ENCODE measurements around the gene DCUN1D2.

- no peak for TF ChIP-seq POLR2A (IDR thresholded peaks at IDR 0.05)
- TF ChIP-seq CTCF (IDR thresholded peaks at IDR 0.05), result no peak
Measured at GRCh38 chr13:113509989-113510388, 19.5 kb upstream of the DCUN1D2 start.

Data from testis (tissue), 2 donors.